GM12891 (cell line): ENCODE results near the gene DIP2C.

Experiments
- DNase-seq: peaks from one replicate; pipeline ENCODE4 v3.0.0; 2011; ENCODE audit warnings: low spot score; ENCODE audit not compliant: insufficient read length
- FAIRE-seq: peaks from 2 replicates; lab custom pipeline; 2011; peaks lifted over from hg19 to GRCh38; lab: Jason Lieb, UNC
- PAX5 ChIP-seq: IDR thresholded peaks from 2 replicates; pipeline ENCODE4 v1.6.1; 2011; ENCODE audit warnings: low read length, moderate library complexity, mild to moderate bottlenecking; ENCODE audit not compliant: insufficient read depth, severe bottlenecking
- POLR2A ChIP-seq: IDR thresholded peaks from 2 replicates; pipeline ENCODE4 v1.6.1; 2011; ENCODE audit warnings: low read depth, low read length, control low read depth
- POLR2AphosphoS5 ChIP-seq: IDR thresholded peaks from 2 replicates; pipeline ENCODE4 v1.6.1; 2011; ENCODE audit warnings: low read depth, low read length, control low read depth
- POU2F2 ChIP-seq: IDR thresholded peaks from 2 replicates; pipeline ENCODE4 v1.6.1; 2011; ENCODE audit warnings: low read depth, mild to moderate bottlenecking, control low read depth, low read length, moderate library complexity
- SPI1 ChIP-seq: IDR thresholded peaks from 2 replicates; pipeline ENCODE4 v1.6.1; 2011; ENCODE audit warnings: low read depth, low read length, control low read depth
- TAF1 ChIP-seq: IDR thresholded peaks from 2 replicates; pipeline ENCODE4 v1.6.1; 2011; ENCODE audit warnings: low read depth, low read length, control low read depth

Gene DIP2C

DNA sequence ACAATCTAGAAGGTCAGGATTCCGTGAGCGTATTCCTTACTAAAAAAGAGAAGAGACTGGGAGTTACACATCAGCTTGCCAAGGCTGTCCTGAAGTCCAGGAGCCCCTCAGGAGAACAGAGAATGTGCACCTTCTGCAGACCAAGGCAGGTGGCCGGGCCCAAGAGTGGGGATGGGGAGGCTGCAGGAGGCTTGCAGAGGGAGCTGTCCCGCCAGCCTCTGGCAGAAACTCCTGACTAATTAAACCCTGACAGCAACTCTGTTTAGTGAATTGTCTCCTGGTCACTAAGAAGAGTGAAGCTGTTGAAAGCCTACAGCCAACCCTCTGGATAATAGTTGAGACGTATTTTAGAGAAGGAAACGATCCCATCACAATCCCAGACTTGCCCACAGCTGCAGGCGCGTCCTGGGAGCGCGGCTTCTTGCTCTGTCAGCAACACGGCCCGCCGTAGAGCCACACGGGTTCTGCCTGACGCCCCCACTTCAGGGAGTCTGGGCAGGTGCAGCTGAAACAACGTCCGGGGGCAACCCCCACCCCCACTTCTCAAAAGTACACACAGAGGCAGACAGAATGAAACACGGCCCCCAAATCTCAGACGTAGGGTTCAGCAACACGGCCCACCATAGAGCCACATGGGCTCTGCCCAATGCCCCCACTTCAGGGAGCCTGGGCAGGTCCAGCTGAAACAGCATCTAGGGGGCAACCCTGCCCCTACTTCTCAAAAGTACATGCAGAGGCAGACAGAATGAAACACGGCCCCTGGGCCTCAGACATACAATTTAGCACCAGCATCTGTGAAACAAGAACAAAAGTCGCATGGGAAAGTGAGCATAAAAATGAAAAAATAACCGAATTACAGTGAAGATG lies 45.2 kb downstream of the DIP2C start:
- no peak for FAIRE-seq
- no peak for TF ChIP-seq PAX5
- TF ChIP-seq POLR2AphosphoS5 = no peak
- TF ChIP-seq POU2F2 = no peak
- TF ChIP-seq POLR2A = no peak
- no peak for TF ChIP-seq TAF1
- TF ChIP-seq SPI1 = no peak
- no peak for DNase-seq

DNA sequence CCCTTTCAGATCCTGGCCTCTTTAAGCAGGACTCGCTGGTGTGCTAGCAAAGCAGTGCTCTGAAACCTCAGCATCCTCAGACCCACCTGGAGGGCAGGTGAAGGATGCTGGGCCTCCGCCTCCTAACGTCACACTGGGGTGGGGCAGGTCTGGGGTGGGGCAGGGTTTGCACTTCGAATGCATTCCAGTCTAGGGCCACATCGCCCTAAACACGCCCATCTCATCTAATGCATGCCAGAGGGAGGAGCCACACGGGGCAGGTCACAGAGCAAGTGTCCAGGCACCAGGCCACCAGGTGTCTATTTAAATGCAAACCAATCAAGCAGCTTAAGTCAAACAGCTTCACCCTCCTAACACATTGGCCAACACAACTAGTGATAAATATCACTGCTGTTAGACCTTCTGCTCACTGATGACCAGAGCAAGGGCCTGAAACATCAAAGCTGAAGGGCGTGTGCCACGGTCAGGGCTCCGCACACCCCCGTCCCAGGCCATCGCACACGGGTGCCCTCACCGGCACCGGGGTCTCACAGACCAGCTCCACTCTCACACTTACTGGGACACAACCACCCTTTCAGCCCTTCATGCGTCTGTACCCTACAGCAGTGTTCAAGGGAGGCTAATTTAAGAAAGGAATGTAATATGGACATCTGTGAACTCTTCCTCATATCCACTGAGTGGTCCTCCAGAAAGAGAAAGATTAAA lies 47.1 kb downstream of the DIP2C start:
- FAIRE-seq (no peak), DNase-seq (no peak)
- no peak for TF ChIP-seq TAF1
- TF ChIP-seq POLR2AphosphoS5 = no peak
- TF ChIP-seq POU2F2 = no peak
- no peak for TF ChIP-seq PAX5
- TF ChIP-seq SPI1 = no peak
- no peak for TF ChIP-seq POLR2A

DNA sequence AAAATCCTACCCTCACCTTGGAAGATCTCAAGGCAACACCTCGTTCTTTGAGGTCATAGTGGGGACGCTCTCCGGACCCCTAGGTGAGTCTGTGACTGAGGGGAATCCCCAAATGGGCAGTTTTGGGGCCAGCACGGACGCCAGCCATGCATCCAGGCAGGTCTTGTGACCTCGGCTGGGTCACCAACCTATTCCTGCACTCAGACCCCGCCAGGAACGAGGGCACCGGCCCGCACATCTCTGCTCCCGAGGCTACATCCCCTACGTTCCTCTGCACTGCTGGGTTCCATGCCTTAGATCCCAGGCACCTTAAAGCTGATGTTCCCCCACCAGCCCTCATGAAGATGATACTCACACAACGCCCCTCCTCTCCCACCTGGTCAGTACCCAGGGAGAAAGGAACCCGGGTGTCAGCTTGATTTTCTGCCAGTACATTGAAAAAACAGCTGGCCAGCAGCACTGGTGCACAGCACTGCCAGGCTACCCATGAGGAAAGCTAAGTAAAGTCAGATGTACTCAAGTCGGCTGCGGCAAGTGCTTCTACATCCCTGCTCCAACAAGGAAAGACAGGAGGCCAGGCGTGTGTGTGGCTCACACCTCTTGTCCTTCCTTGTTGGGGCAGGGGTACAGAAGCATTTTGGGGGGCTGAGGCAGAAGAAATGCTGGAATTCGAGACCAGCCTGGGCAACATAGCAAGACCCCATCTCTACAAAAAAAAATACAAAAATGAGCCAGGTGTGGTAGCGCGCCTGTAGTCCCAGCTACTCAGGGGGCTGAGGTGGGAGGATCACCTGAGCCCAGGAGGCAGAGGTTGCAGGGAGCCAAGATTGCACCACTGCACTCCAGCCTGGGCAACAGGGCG lies 48.1 kb downstream of the DIP2C start:
- TF ChIP-seq POU2F2 (no peak), POLR2A (no peak), PAX5 (no peak), SPI1 (no peak), TAF1 (no peak), POLR2AphosphoS5 (no peak)
- no peak for FAIRE-seq
- DNase-seq = no peak

DNA sequence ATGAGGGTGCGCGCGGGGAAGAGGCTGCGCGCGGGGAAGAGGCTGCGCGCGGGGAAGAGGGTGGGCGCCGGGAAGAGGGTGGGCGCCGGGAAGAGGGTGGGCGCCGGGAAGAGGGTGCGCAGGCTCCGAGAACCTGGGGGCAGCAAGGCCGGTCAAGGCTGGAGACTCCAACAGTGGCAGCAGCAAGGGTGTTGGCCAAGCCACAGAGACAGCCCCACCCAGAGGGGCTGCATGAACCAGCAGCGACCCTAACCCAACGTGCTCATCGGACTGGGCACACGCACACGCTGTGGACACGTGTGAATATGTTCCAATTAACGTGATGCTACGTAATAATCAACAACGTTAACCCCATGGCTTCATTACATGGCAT lies 48.8 kb downstream of the DIP2C start:
- TF ChIP-seq POLR2A (no peak), SPI1 (no peak)
- no peak for DNase-seq
- FAIRE-seq = no peak

DNA sequence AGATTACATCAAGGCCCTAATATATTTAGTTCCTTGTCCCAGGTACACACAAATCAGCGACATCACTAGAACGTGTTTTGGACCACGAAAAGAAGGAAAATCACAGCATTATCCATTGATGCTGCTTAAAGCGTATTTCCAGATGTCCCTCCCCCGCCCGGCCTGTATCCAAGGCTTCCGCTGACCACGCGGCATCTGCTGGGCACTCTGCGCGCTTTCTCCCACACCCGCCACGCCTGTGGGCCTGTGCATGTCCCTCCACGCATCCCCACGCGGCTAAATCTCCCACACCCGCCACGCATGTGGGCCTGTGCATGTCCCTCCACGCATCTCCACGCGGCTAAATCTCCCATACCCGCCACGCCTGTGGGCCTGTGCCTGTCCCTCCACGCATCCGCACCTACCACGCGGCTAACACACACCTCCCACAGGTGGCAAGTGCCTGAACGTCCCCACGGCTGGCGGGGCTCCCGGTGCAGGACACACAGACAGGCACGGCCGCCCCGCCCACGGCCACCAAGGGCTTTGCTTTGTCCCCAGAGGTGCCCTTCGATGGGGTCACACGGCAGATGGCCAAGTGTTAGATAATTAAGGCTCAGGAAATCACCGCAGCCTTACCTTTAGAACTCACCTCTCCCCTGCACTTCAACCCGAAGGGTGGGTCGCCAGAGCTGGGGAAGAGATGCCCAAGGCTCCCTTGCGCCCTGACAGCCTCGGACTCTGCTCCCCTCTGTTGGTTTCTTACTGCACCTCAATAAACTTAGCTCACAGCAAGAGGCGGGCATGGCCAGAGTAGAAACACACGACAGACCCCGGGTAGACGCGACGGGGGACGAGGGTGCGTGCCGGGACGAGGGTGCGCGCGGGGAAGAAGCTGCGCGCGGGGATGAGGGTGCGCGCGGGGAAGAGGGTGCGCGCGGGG lies 49.5 kb downstream of the DIP2C start:
- no peak for DNase-seq
- FAIRE-seq = no peak
- TF ChIP-seq POLR2A (no peak), SPI1 (no peak), POU2F2 (no peak), POLR2AphosphoS5 (no peak), PAX5 (no peak), TAF1 (no peak)

DNA sequence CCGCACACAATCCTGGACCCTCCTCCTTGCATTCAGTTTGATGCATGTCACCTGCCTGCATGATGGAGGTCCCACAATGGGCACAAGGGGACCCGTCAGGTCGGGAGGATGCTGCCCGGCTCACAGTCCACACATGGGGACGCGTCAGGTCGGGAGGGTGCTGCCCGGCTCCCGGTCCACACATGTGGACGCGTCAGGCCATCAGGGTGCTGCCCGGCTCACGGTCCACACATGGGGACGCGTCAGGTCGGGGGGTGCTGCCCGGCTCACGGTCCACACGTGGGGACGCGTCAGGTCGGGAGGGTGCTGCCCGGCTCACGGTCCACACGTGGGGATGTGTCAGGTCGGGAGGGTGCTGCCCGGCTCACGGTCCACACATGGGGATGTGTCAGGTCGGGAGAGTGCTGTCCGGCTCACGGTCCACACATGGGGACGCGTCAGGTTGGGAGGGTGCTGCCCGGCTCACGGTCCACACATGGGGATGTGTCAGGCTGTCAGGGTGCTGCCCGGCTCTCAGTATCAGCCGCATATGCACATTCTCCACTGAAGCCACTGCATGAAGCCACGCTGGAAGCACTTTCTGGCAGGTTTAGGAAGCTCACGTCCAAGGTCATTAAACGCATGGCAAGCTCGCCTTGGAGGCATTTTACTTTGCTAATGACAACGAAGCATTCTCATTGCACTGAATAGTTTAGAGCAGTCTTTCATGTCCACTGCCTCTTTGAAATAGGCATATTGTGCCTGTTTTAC lies 50.3 kb downstream of the DIP2C start:
- TF ChIP-seq TAF1 (no peak), POLR2A (no peak), POLR2AphosphoS5 (no peak), SPI1 (no peak), POU2F2 (no peak), PAX5 (no peak)
- FAIRE-seq = no peak
- no peak for DNase-seq

DNA sequence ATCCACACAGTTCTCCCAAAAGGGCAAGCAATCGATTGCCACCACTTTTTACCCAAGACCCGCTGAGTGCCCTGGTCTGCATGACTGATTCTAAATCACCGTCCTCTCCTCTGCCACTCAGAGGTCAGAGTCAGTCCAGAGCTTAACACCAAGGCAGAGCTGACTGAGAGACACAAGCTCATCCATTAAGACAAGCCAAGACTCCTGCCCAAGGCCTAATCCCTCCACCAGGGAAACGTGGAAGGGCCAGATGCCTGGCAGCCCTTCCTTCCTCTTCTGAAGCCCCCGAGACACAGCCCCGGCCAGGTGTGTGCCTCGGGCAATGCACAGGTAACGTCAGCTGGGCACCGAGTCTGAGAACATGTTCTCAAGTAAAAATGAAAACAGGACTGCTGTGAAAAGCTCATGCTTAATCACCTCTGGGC lies 51.7 kb downstream of the DIP2C start:
- no peak for FAIRE-seq
- DNase-seq = no peak
- TF ChIP-seq TAF1 = no peak
- no peak for TF ChIP-seq PAX5
- no peak for TF ChIP-seq POU2F2
- no peak for TF ChIP-seq POLR2A
- no peak for TF ChIP-seq SPI1
- no peak for TF ChIP-seq POLR2AphosphoS5

DNA sequence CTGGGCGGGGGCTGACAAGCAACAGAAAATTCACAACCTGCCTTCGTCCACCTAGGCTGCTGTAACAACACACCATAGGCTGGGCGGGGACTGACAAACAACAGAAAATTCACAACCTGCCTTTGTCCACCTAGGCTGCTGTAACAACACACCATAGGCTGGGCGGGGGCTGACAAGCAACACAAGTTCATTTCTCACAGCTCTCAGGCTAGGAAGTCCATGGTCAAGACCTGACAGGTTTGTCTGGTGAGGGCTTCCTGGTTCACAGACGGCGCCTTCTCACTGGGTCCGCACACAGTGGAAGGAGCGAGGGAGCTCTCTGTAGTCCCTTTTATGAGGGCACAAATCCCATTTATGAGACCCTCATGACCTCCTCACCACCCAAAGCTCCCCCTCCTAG lies 52.2 kb downstream of the DIP2C start:
- no peak for DNase-seq
- TF ChIP-seq POLR2AphosphoS5 = no peak
- no peak for TF ChIP-seq PAX5
- no peak for FAIRE-seq

DNA sequence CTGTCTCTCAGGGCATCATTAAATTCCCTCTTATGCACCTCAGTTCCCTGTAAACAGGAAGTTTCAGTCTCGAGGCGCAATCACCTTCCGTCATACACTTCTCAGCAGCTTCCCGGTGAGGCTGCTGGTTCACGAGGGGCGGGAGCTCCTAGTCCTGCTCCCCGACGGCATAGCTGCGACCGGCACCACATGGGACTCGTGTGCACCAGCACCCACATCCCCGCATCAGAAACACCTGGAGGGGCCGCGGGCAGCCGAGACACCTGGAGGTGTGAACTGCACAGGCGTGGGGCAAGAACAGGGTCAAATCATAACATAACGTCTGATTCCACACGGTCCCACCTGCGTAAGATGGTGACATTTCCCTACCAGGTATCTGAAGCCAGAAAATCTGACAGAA lies 52.7 kb downstream of the DIP2C start:
- no peak for FAIRE-seq
- TF ChIP-seq PAX5 (no peak), POLR2AphosphoS5 (no peak), POU2F2 (no peak), POLR2A (no peak), SPI1 (no peak), TAF1 (no peak)
- DNase-seq = no peak
